IPS-18a (cell line): Measurements from ENCODE around the gene TET3.

ENCODE experiments used
- H3K27ac ChIP-seq: one replicate; pipeline ENCODE4 v1.5.1; 2013; ENCODE audit warnings: low read length
- H3K27me3 ChIP-seq: one replicate; pipeline ENCODE4 v1.6.1; 2013; ENCODE audit warnings: mild to moderate bottlenecking, low read length; ENCODE audit not compliant: control insufficient read depth, insufficient read depth
- H3K36me3 ChIP-seq: one replicate; pipeline ENCODE4 v1.6.1; 2013; ENCODE audit warnings: low read depth, low read length; ENCODE audit not compliant: control insufficient read depth
- H3K4me1 ChIP-seq: one replicate; pipeline ENCODE4 v1.6.1; 2013; ENCODE audit warnings: low read depth, low read length; ENCODE audit not compliant: control insufficient read depth
- H3K4me3 ChIP-seq: one replicate; pipeline ENCODE4 v1.5.1; 2013; ENCODE audit warnings: low read length
- H3K9ac ChIP-seq: one replicate; pipeline ENCODE4 v1.6.1; 2013; ENCODE audit warnings: mild to moderate bottlenecking, low read length, moderate library complexity
- H3K9me3 ChIP-seq: one replicate; pipeline ENCODE4 v1.6.1; 2013; ENCODE audit warnings: low read depth, low read length; ENCODE audit not compliant: control insufficient read depth

TET3 gene

DNA sequence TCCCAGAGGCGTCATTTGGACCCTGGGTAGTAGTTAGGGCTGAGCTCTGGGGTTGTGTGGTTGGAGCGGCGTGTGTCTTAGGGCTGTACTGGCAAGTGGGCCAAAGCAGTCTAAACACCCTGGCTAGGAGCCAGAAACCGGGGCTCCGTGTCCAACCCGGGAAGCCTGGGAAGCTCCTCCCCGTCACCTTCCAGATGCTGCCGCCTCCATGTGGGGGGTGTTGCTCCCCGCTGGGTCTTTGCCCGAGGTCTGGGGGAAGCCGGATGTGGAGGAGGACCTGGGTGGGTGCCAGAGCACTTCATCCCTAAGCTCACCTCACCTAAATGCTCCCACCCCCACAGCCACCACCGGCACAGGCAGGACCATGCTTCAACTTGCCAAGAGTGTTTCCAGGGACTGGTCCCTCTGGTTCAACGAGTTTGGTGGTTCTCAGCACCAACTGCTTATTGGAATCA, 25.4 kb downstream of the TET3 start:
- H3K27ac ChIP-seq = no peak overlapping the region
- peaks cover 3% of the 10 kb centered on the region for H3K36me3 ChIP-seq

DNA sequence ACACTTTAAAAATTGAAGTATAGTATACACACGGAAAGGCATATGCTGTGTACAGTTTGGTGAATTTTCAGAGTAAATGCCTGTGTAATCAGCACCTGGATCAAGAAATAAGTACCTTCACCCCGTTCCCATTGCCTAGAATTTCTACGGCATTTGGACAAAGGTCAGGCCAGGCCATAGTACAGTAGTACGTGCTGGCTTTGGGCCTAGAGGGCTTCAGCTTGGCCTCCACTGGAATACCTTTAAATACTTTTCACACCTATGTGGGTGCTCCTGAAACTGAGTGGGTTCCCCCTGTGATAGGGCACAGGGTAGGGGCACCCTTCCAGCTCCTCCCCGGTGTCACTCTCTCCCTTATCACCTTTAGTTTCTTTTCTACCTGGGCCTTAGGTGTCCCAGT, 26.5 kb downstream of the TET3 start:
- no peaks in the 10 kb centered on the region for H3K27me3 ChIP-seq
- no peak overlapping the region for H3K4me3 ChIP-seq
- H3K36me3 ChIP-seq = peaks cover 3% of the 10 kb centered on the region
- no peaks in the 10 kb centered on the region for H3K9me3 ChIP-seq
- H3K9ac ChIP-seq = no peak overlapping the region
- H3K4me1 ChIP-seq = peaks cover 14% of the 10 kb centered on the region
- H3K27ac ChIP-seq = no peak overlapping the region

More for the DNA sequence above, 25.4 kb downstream of the TET3 start:
- Histone ChIP-seq H3K4me3 (no peak overlapping the region), H3K9ac (no peak overlapping the region), H3K4me1 (peaks cover 18% of the 10 kb centered on the region), H3K27me3 (no peaks in the 10 kb centered on the region), H3K9me3 (no peaks in the 10 kb centered on the region)

DNA sequence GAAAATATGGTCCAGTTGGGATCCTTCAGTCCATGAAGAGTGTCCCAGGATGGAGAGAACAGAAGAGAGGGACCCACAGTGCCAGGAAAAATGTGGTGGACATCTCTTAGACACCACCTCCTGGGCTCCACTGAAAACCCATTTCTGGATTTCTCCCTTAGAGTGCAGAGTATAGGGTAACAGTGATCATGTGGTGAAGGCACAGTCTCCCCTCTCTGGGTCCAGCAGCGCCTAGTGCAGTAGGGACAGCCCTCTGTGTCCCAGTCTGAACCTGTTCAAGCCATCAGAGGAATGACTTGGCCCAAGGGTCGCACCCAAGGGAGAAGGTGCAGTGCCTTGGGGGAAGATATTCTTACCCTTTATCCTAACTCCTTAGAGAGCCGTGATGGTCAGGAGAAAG, 30.1 kb downstream of the TET3 start:
- no peaks in the 10 kb centered on the region for H3K9me3 ChIP-seq
- H3K4me3 ChIP-seq = no peak overlapping the region
- H3K27ac ChIP-seq = no peak overlapping the region
- no peaks in the 10 kb centered on the region for H3K36me3 ChIP-seq
- H3K9ac ChIP-seq = no peak overlapping the region
- no peaks in the 10 kb centered on the region for H3K4me1 ChIP-seq
- no peaks in the 10 kb centered on the region for H3K27me3 ChIP-seq

DNA sequence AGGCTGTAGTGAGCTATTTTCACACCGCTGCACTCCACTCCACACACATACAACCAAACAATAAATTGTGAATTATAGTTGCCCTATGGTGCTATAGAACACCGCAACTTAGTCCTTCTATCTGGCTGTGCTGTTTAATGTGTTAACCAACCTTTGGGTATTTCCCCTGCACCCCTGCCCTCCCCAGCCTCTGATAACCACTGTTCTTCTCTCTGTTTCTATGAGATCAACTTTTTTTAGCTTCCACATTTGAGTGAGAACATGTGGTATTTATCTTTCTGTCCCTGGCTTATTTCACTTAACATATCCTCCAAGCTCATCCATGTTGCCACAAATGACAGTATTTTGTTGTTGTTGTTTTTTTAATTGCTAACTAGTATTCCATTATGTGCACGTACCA, 32.5 kb downstream of the TET3 start:
- Histone ChIP-seq H3K4me1 (no peaks in the 10 kb centered on the region), H3K27ac (no peak overlapping the region), H3K36me3 (no peaks in the 10 kb centered on the region), H3K9ac (no peak overlapping the region), H3K27me3 (no peaks in the 10 kb centered on the region), H3K4me3 (no peak overlapping the region), H3K9me3 (no peaks in the 10 kb centered on the region)

DNA sequence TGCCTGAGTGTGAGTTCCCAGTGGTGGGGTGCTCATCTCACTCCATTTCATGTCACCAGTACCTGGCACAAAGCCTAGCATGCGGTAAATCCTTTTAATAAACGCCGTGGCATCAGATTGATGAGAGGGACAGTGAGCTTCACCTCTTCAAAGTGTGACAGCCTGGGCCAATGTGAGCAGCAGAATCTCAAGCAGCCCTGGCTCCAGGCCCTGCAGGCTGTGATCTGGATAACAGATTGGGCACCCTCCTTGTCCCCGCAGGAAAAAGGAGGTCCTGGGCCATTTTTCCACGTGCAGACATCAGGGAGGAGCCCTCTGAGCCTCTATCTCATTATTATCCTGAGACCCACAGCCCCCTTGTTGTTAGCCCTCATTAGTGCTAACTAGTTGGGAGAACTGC, 34.8 kb downstream of the TET3 start:
- no peaks in the 10 kb centered on the region for H3K27me3 ChIP-seq
- no peaks in the 10 kb centered on the region for H3K36me3 ChIP-seq
- no peaks in the 10 kb centered on the region for H3K9me3 ChIP-seq
- no peak overlapping the region for H3K9ac ChIP-seq
- H3K4me1 ChIP-seq = peaks cover 6% of the 10 kb centered on the region
- no peak overlapping the region for H3K27ac ChIP-seq
- no peak overlapping the region for H3K4me3 ChIP-seq

DNA sequence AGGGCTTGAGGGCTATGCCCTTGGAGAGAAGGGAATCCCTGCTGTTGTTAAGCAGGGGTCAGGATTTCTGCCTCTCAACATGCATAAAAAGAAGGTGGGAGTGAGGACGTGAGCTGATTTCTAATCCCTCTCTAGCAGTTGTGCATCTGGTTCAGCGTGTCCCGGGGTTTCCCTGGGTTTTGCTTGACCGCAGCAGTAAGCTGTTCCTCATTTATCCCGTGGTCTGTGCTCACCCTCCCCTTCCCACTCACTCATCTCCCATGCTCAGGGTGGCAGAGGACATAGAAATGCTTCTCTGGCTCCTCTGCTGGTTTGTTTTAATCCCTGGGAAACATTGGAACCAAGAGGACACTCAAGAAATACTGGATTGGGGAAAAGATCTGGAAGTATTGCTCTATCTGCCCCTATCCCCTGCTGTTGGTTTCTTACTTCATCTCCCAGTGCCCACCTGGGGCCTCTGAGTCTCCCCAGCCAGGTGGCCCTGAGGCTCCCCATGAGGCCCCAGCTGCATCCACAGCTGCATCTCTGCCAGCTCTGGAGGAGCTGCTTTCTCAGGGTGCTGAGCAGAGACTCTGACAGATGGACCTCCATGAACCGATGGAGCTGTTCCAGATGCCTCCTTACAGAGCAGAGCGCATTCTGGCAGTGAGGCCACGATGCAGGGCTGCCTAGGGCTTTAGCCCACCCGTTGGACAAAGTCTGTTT, 36.1 kb downstream of the TET3 start:
- H3K4me3 ChIP-seq = no peak overlapping the region
- H3K9me3 ChIP-seq = no peaks in the 10 kb centered on the region
- H3K27me3 ChIP-seq = no peaks in the 10 kb centered on the region
- no peak overlapping the region for H3K27ac ChIP-seq
- peaks cover 6% of the 10 kb centered on the region for H3K4me1 ChIP-seq
- no peak overlapping the region for H3K9ac ChIP-seq
- H3K36me3 ChIP-seq = no peaks in the 10 kb centered on the region

DNA sequence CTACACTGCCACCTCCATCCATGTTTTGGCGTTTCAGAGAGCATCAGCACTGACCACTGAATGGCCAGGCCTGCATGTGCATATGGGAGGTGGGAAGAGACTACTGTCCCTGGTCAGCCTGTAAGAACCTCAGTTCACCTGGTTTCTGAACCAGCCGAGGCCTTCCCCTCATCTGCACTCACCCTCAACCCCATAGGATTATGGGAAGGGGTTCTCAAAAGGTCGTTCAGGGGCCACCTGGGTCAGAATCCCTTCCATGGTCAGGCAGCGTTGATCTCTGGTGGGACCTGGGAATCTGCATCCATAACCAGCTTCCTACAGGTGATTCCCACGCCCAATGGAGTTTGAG, 36.7 kb downstream of the TET3 start:
- Histone ChIP-seq H3K27me3 (no peaks in the 10 kb centered on the region), H3K36me3 (no peaks in the 10 kb centered on the region), H3K9me3 (no peaks in the 10 kb centered on the region), H3K4me3 (no peak overlapping the region), H3K27ac (no peak overlapping the region), H3K9ac (no peak overlapping the region), H3K4me1 (peaks cover 6% of the 10 kb centered on the region)

DNA sequence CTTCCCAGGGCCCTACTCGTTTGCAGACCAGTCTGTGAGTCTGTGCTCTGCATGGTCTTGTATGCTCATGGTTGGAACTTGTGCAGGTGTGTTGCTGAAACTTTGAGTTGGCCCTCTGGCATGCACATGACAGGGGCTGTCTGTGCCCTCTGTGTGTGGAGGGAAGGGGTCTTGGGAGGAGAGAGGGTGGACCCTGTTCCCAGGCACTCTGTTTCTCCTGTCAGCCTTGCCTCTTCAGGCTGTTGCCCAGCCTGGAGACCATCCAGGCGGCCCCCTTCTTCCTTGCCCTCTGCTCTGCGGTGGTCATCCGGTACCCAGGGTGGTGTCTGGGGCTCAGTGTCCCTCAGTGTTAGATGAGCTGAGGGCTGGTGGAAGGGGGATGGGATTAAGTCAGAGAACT, 39.5 kb downstream of the TET3 start:
- Histone ChIP-seq H3K36me3 (no peaks in the 10 kb centered on the region), H3K9ac (no peak overlapping the region), H3K4me3 (no peak overlapping the region), H3K27me3 (no peaks in the 10 kb centered on the region), H3K4me1 (peaks cover 15% of the 10 kb centered on the region), H3K9me3 (peaks cover 5% of the 10 kb centered on the region), H3K27ac (no peak overlapping the region)

DNA sequence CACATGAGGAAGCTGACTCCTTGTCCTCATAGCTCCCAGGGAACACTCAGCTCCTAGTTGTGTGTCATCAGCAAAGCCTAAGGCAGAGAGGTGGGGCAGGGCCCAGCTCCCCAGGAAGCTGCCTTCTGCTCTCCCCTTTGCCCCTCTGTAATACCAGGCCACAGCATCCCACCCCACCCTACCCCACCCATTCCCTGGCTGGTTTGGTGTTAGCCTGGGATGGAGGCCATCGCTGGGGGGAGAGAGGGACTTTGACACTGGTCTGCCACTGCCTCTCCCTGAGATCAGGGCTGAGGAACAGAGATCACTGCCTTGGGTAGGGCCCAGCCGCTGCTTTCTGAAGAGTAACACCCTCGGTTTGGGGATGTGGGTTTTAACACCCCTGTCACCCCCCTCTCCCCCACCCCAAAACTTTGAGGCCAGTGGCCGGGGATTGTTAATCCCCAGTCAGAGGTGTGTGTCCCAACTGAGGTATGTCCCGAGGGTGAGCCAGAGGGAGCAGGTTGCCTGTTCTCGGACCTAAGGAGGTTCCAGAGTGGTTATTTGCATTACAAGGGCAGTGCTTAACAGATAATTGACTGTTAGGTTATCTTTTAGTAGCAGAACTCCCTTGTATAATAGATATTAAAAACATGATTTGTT, 41.4 kb downstream of the TET3 start:
- Histone ChIP-seq H3K9me3 (peaks cover 5% of the 10 kb centered on the region), H3K4me1 (peaks cover 28% of the 10 kb centered on the region), H3K9ac (no peak overlapping the region), H3K27ac (no peak overlapping the region), H3K27me3 (no peaks in the 10 kb centered on the region), H3K4me3 (peak overlapping the region; percentile 11), H3K36me3 (no peaks in the 10 kb centered on the region)

DNA sequence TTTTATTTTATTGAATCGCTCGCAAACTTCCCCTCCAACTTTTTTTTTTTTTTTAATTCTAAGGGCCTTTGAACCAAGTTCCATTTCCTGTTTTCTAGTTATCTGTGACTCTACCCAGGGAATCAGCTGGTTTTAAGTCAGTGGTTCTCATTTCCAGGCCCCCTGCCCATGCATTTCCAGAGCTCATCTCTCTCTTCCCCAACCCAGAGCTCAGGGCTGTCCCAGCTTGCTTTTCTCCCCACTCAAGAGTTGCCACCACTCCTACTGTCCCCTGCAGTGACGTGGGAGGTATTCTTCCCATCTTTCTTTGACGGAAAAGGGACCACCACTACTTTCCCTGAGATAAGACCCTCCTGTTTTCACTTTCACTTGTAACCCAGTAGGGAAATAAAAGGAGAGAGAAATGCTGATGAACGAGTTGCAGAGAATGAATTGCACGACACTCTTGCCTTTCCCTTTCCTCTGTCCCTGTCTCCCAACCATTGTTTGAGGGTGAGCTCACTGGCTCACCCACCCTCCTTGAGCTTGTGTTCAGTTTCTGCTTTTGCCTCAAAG, 42.1 kb downstream of the TET3 start:
- Histone ChIP-seq H3K9ac (no peak overlapping the region), H3K4me3 (peak overlapping the region; percentile 11), H3K4me1 (peaks cover 35% of the 10 kb centered on the region), H3K36me3 (no peaks in the 10 kb centered on the region), H3K27me3 (no peaks in the 10 kb centered on the region), H3K9me3 (peaks cover 5% of the 10 kb centered on the region), H3K27ac (no peak overlapping the region)

DNA sequence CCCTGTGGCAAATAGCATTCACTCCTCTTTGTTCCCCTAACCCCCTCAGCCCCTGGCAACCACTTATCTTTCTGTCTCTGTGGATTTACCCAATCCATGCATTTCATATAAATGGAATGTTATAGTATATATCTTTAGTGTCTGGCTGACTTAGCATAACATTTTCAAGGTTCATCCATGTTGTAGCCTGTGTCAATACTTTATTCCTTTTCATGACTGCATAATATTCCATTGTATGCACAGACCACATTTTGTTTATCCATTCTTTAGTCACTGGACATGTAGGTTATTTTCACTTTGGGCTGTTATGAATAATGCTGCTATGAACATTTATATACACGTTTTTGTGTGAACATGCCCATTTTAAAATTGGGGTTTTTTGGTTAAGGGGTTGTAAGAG, 42.8 kb downstream of the TET3 start:
- peaks cover 42% of the 10 kb centered on the region for H3K4me1 ChIP-seq
- H3K27me3 ChIP-seq = no peaks in the 10 kb centered on the region
- no peak overlapping the region for H3K27ac ChIP-seq
- H3K4me3 ChIP-seq = no peak overlapping the region
- no peaks in the 10 kb centered on the region for H3K36me3 ChIP-seq
- peaks cover 5% of the 10 kb centered on the region for H3K9me3 ChIP-seq
- H3K9ac ChIP-seq = no peak overlapping the region

DNA sequence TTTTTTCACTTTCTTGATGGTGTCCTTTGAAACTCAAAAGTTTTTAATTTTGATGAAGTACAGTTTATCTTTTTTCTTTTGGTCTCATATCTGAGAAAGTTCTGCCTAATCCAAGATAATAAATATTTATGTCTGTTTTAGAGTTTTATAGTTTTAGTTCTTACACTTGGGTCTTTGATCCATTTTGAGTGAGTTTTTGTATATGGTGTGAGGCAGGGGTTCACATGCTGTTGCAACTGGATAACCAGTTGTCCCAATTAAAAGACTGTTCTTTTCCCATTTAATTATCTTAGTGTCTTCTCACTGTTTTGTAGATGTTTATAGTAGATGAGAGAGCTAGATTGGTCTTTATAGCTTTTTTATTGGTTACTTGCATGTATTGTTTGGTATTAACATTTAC, 43.6 kb downstream of the TET3 start:
- no peaks in the 10 kb centered on the region for H3K36me3 ChIP-seq
- no peak overlapping the region for H3K4me3 ChIP-seq
- H3K27me3 ChIP-seq = no peaks in the 10 kb centered on the region
- peaks cover 5% of the 10 kb centered on the region for H3K9me3 ChIP-seq
- H3K4me1 ChIP-seq = peaks cover 46% of the 10 kb centered on the region
- no peak overlapping the region for H3K9ac ChIP-seq
- H3K27ac ChIP-seq = no peak overlapping the region
